AG04449 (cell line): Measurements from ENCODE around the gene UROC1.

Experiments used
- CTCF ChIA-PET: fragments of 350-600 bp; formaldehyde crosslinking; extraction: SDS; loops from one replicate; lab custom pipeline; 2021; ENCODE audit warnings: antibody characterized with exemption; lab: Yijun Ruan, JAX
- POLR2A ChIA-PET: fragments of 400-600, 350-600 bp; formaldehyde crosslinking; extraction: SDS; loops from one replicate; lab custom pipeline; 2020; ENCODE audit warnings: antibody characterized with exemption, inconsistent platforms; lab: Yijun Ruan, JAX
- DNase-seq: peaks from one replicate; pipeline ENCODE4 v3.0.0-alpha.2; 2010; ENCODE audit warnings: low read depth, low spot score
- H3K4me3 ChIP-seq: 2 replicates; pipeline ENCODE4 v1.5.1; 2011; ENCODE audit warnings: low read depth, mild to moderate bottlenecking, control low read depth, low read length
- CTCF ChIP-seq: IDR thresholded peaks from one replicate; pipeline ENCODE4 v1.5.1; 2011; ENCODE audit warnings: mild to moderate bottlenecking, moderate library complexity, low read length, control low read depth, inconsistent platforms; ENCODE audit not compliant: insufficient read depth; ENCODE audit errors: missing control alignments

The UROC1 gene

GRCh38 chr3:126449621-126450051, 67.9 kb downstream of the UROC1 start:
- no peak for TF ChIP-seq CTCF
- DNase-seq: no peak
- H3K4me3 ChIP-seq: no peak overlapping the region
- POLR2A ChIA-PET: no interaction called here
- CTCF ChIA-PET: no interaction called here

GRCh38 chr3:126448893-126449180, 68.7 kb downstream of the UROC1 start:
- POLR2A ChIA-PET: no interaction called here
- CTCF ChIA-PET: no interaction called here
- no peak overlapping the region for H3K4me3 ChIP-seq
- DNase-seq: no peak
- no peak for TF ChIP-seq CTCF

GRCh38 chr3:126448136-126448892, 69.3 kb downstream of the UROC1 start:
- ChIA-PET POLR2A (no interaction called here), CTCF (interaction anchor here (0.5 to 2.3 kb wide), 2 partner anchors 23 to 38 kb away, joined by 3 to 7 read pairs; no protein-coding TSS in a partner anchor)
- TF ChIP-seq CTCF: no peak
- DNase-seq: no peak
- H3K4me3 ChIP-seq: no peak overlapping the region

GRCh38 chr3:126447456-126448106, 70.0 kb downstream of the UROC1 start:
- no peak overlapping the region for H3K4me3 ChIP-seq
- ChIA-PET CTCF (interaction anchor here (0.7 to 2.3 kb wide), 3 partner anchors 23 to 73 kb away, joined by 3 to 7 read pairs (median 3); partner anchors contain the start of gene ZXDC), POLR2A (no interaction called here)
- no peak for TF ChIP-seq CTCF
- no peak for DNase-seq

GRCh38 chr3:126446791-126447190, 70.8 kb downstream of the UROC1 start:
- no peak for DNase-seq
- CTCF ChIA-PET: interaction anchor here (0.7 to 2.3 kb wide), 5 partner anchors 11 to 313 kb away, joined by 3 to 7 read pairs (median 3); partner anchors contain the start of gene ZXDC
- POLR2A ChIA-PET: interaction anchor here (0.5 kb wide), 1 partner anchor 15 kb away, joined by 4 read pairs; no protein-coding TSS in a partner anchor
- TF ChIP-seq CTCF: no peak
- H3K4me3 ChIP-seq: no peak overlapping the region

- ChIA-PET CTCF (interaction anchor here (0.8 to 2.3 kb wide), 4 partner anchors 11 to 312 kb away, joined by 3 to 7 read pairs (median 4); partner anchors contain the start of gene ZXDC), POLR2A (interaction anchor here (0.5 kb wide), 1 partner anchor 16 kb away, joined by 4 read pairs; no protein-coding TSS in a partner anchor)
- DNase-seq: no peak
- no peak for TF ChIP-seq CTCF
- no peak overlapping the region for H3K4me3 ChIP-seq
Measured at GRCh38 chr3:126446301-126446700, 71.3 kb downstream of the UROC1 start.
